ENCODE results near the gene SLC35A1.

GRCh38 chr6:87541041-87541440 lies 68.3 kb downstream of the SLC35A1 start:
- no peak for TF ChIP-seq CTCF (IDR thresholded peaks at IDR 0.05; ENCODE audit: low read length)
- TF ChIP-seq EZH2 (IDR thresholded peaks at IDR 0.05; ENCODE audit: borderline replicate concordance, low read length), result no peak
